GM21423 (cell line): ENCODE measurements around the gene CSF1R.
"Not testable (repeated sequence)": the region's sequence is repeated elsewhere in the genome, so short reads cannot be mapped to it uniquely, and the experiment has no call there.

Source experiments
- ATAC-seq: cut with Tn5 transposase; IDR thresholded peaks from one replicate; pipeline ENCODE4 v1.9.1; 2021; ENCODE audit warnings: mild to moderate bottlenecking, moderate library complexity; ENCODE audit not compliant: unreplicated experiment

Gene CSF1R

DNA sequence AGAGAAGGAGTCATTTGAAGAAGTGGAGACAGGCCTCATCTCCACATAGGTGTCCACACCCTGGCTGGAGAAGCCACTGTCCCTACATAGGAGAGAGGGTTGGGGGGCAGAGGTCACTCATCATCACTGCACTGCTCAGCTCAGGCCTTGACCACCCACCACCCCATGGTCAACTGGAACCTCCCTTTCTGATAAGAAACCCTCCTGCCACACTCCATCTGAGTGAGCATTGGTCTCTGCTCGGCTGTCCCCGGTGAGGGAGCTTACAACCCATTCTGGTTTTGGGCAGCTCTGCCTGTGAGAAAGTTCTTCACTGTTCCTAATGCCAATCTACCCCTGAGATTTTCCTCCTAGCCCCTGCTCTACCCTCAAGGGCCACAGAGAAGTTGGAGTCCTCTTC lies 28.8 kb downstream of the CSF1R start:
- no peak for ATAC-seq

DNA sequence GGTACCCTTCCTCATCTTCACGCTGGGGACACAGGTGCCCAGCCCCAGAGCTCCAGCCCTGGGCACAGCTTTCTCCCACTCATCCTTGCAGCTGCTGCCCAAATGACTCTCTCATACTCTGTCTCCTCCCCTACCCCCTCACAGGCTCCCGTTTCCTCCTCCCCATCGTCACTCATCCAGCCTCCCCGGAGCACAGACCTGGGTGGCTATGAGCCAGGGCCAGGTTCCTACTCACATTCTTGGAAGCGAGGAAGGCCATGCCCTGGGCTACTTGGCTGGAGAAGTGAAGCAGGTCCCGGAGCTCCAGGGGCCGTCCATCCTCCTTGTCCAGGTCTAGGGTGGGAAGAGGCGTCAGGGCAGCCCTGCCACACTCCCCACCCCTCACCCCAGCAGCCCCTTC lies 29.3 kb downstream of the CSF1R start:
- no peak for ATAC-seq

GRCh38 chr5:150056075-150056443 lies 30.3 kb downstream of the CSF1R start:
- ATAC-seq, result no peak

GRCh38 chr5:150055326-150056074 lies 30.9 kb downstream of the CSF1R start:
- no peak for ATAC-seq

DNA sequence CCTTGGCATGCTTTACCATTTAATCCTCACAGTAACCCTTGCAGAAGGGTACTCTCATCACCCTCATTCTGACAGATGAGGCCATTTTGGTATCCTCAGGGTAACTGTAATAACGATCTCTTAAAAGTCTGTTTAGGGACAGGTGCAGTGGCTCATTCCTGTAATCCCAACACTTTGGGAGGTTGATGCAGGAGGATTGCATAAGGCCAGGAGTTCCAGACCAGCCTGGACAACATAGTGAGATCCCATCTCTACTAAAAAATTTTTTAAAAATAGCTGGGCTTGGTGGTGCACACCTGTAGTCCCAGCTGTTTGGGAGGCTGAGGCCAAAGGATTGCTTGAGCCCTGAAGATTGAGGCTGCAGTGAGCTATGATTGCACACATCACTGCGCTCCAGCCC lies 31.8 kb downstream of the CSF1R start:
- no peak for ATAC-seq

GRCh38 chr5:150053713-150054392 lies 32.5 kb downstream of the CSF1R start:
- ATAC-seq, result no peak

- ATAC-seq, result no peak
These were observed 33.2 kb downstream of the CSF1R start for GRCh38 chr5:150052956-150053712.

GRCh38 chr5:150052226-150052955 lies 34.0 kb downstream of the CSF1R start:
- no peak for ATAC-seq

DNA sequence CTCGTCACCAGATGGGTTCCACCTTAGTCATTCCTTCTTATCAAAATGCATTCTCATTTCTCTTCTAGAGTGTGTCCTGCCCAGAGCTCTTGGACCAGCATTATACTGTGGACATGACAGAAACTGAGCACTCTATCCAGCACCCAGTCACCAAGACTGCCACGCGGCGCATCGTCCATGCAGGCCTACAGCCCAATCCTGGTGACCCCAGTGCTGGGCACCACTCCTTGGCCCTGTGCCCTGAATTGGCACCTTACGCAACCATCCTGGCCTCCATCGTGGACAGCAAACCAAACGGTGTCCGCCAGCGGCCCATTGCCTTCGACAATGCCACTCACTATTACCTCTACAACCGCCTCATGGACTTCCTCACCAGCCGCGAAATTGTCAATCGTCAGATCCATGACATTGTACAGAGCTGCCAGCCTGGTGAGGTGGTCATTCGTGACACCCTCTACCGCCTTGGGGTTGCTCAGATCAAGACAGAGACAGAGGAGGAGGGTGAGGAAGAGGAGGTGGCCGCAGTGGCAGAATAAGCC lies 34.6 kb downstream of the CSF1R start:
- no peak for ATAC-seq

DNA sequence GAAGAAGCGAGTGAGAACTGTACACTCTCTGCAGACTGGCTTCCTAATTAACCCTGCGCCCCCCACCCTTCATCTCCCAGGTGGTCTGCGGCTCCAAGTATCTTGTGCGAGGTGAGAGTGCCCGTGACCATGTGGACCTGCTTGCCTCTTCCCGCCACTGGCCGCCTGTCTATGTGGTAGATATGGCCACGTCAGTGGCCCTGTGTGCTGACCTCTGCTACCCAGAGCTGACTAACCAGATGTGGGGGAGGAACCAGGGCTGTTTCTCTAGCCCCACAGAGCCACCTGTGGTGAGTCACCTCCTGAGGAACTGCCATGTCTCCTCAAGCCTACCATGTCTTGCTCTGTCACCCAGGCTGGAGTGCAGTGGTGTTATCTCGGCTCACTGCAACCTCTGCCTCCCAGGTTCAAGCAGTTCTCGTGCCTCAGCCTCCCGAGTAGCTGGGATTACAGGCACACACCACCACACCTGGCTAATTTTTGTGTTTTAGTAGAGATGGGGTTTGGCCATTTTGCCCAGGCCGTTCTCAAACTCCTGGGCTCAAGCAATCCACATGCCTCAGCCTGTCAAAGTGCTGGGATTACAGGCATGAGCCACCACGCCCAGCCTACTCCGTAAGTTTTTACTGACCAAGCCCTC lies 36.1 kb downstream of the CSF1R start:
- ATAC-seq, result not testable (repeated sequence)

DNA sequence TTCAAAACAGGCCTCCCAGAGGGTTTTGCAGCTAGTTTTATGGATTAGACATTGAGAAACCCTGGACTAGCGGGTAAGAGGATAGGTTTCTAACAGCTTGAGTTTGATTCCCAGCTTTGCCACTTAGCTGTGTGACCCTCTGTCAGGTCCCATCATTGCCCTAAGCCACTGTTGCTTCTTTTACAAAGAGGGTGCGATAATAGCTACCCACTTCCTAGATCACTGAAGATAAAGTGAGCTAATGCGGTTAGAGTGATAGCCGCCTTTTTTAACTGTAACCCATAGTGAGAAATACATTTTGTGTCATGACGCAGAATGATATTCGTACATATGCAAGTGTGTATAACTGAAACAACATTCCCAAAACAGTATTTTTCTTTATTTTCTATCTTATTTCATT lies 40.3 kb downstream of the CSF1R start:
- ATAC-seq, result no peak

- no peak for ATAC-seq
These were observed 40.8 kb downstream of the CSF1R start for GRCh38 chr5:150045549-150045948.

DNA sequence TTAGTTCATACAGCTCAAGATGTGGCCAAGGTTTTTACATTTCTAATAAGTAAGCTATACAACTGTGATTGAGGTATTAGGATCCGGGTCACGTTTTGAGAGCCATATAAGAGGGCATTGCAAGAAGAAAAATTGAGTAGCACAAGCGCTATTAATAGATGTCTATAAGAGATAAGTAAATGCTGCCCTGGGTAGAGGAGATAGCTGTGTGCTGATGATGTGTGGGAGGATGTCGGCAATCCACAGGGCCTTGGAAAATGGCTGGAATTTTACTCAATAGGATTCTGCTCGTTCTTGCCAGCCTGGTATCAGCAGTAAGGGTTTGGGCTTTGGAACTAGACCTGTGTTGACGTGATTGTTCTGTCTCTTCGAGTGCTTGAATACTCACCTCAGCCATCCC lies 41.6 kb downstream of the CSF1R start:
- ATAC-seq, result no peak

DNA sequence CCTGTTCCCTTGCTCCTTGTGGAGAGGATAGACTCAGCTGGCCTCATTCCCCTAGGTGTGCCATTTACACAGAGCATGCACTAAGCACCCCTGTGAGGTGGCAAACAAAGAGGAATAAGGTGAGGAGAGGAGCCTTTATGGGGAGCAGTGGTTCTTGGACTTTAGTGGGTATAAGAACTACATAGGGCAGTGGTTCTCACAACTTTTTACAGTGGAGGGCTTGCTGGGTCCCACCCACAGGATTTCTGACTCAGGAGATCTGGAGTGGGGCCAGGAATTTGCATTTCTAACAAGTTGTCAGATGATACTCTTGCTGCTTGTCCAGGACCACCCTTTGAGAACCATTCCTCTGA lies 42.0 kb downstream of the CSF1R start:
- ATAC-seq, result no peak

- ATAC-seq, result no peak
These were observed 42.6 kb downstream of the CSF1R start for GRCh38 chr5:150043657-150044328.

GRCh38 chr5:150042459-150042858 lies 43.9 kb downstream of the CSF1R start:
- ATAC-seq, result no peak

- ATAC-seq, result no peak
These were observed 47.8 kb downstream of the CSF1R start for GRCh38 chr5:150038547-150038946.

- ATAC-seq, result no peak
These were observed 49.8 kb downstream of the CSF1R start for GRCh38 chr5:150036513-150036912.

- peak; percentile 96 for ATAC-seq
These were observed 51.0 kb downstream of the CSF1R start for GRCh38 chr5:150035139-150035895.
